Osteocyte (in vitro differentiated cells): ENCODE data around the gene EPHX1. TPM values are rescaled to one million over a fixed set of nuclear protein-coding genes. Genes with fewer than 3 reads are reported as not detected.
A peak's percentile ranks its signal among the peaks of the same experiment; 100 is the strongest.
"Not testable (repeated sequence)": the region's sequence is repeated elsewhere in the genome, so short reads cannot be mapped to it uniquely, and the experiment has no call there.

Experiments
- DNase-seq: peaks from one replicate; pipeline ENCODE4 v3.0.0; 2021; ENCODE audit warnings: mixed read lengths; ENCODE audit not compliant: unreplicated experiment; ENCODE audit errors: extremely low spot score
- H3K27ac Mint-ChIP-seq: one replicate; pipeline ENCODE4 v1.8.0; 2021; ENCODE audit warnings: mild to moderate bottlenecking, mixed read lengths; ENCODE audit not compliant: unreplicated experiment
- H3K27me3 Mint-ChIP-seq: one replicate; pipeline ENCODE4 v1.8.0; 2021; ENCODE audit warnings: mixed read lengths; ENCODE audit not compliant: unreplicated experiment
- H3K36me3 Mint-ChIP-seq: one replicate; pipeline ENCODE4 v1.8.0; 2021; ENCODE audit warnings: mixed read lengths; ENCODE audit not compliant: unreplicated experiment
- H3K4me1 Mint-ChIP-seq: one replicate; pipeline ENCODE4 v1.8.0; 2021; ENCODE audit warnings: mixed read lengths; ENCODE audit not compliant: unreplicated experiment
- H3K4me3 Mint-ChIP-seq: one replicate; pipeline ENCODE4 v1.8.0; 2021; ENCODE audit warnings: mild to moderate bottlenecking, moderate library complexity, mixed read lengths; ENCODE audit not compliant: unreplicated experiment
- H3K9me3 Mint-ChIP-seq: one replicate; pipeline ENCODE4 v1.8.0; 2021; ENCODE audit warnings: mixed read lengths; ENCODE audit not compliant: unreplicated experiment
- total RNA-seq: library from RNA; stranded (reverse); gene quantifications from 2 replicates; pipeline ENCODE4 v1.2.1, GENCODE V29; 2021
- TF ChIP-seq, protein P1 (sequence below): fragments of 200-600 bp; sonication (generic); IDR thresholded peaks from 2 replicates; pipeline ENCODE4 v1.5.0; 2021; ENCODE audit warnings: antibody characterized with exemption, mild to moderate bottlenecking, moderate library complexity

The EPHX1 gene
- total RNA-seq, 1 donor from 2014 or later, result 32.3 TPM

DNA sequence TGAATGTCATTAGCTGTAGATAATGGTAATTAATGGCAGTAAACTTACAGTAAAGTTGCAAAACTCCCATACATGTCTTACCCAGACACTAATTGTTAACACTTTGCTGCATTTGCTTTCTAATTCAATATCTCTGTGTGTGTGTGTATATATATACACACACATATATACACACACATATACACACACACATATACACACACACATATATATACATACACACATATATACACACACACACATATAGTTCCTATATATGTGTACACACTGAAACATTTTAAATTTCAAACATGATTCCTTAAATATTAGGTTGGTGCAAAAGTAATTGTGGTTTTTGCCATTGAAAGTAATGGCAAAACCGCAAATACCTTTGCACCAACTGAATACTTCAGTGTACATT is 3.7 kb upstream of the EPHX1 start:
- no peaks in the 10 kb centered on the region for H3K36me3 Mint-ChIP-seq
- H3K4me1 Mint-ChIP-seq, result peaks cover 16% of the 10 kb centered on the region
- TF ChIP-seq, protein P1, sequence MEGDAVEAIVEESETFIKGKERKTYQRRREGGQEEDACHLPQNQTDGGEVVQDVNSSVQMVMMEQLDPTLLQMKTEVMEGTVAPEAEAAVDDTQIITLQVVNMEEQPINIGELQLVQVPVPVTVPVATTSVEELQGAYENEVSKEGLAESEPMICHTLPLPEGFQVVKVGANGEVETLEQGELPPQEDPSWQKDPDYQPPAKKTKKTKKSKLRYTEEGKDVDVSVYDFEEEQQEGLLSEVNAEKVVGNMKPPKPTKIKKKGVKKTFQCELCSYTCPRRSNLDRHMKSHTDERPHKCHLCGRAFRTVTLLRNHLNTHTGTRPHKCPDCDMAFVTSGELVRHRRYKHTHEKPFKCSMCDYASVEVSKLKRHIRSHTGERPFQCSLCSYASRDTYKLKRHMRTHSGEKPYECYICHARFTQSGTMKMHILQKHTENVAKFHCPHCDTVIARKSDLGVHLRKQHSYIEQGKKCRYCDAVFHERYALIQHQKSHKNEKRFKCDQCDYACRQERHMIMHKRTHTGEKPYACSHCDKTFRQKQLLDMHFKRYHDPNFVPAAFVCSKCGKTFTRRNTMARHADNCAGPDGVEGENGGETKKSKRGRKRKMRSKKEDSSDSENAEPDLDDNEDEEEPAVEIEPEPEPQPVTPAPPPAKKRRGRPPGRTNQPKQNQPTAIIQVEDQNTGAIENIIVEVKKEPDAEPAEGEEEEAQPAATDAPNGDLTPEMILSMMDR, result no peak
- H3K27ac Mint-ChIP-seq, result no peak overlapping the region
- H3K9me3 Mint-ChIP-seq, result no peaks in the 10 kb centered on the region
- H3K4me3 Mint-ChIP-seq, result no peak overlapping the region
- no peaks in the 10 kb centered on the region for H3K27me3 Mint-ChIP-seq
- DNase-seq, result no peak

DNA sequence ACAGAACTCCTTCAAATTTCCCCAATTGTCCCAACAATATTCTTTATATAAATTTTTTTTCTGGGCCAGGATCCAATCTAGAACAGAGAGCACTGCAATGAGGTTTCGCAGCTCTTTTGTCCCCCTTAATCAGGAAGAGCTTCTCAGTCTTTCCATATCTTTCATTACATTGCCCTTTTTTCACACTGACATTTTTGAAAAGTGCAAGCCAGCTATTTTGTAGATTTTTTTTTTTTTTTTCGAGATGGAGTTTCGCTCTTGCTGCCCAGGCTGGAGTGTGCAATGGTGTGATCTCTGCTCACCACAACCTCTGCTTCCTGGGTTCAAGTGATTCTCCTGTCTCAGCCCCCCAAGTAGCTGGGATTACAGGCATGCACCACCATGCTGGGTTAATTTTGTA is 3.2 kb upstream of the EPHX1 start:
- H3K4me1 Mint-ChIP-seq, result peaks cover 20% of the 10 kb centered on the region
- DNase-seq, H3K27me3 Mint-ChIP-seq, H3K27ac Mint-ChIP-seq, H3K36me3 Mint-ChIP-seq, H3K9me3 Mint-ChIP-seq, H3K4me3 Mint-ChIP-seq: not testable (repeated sequence)

DNA sequence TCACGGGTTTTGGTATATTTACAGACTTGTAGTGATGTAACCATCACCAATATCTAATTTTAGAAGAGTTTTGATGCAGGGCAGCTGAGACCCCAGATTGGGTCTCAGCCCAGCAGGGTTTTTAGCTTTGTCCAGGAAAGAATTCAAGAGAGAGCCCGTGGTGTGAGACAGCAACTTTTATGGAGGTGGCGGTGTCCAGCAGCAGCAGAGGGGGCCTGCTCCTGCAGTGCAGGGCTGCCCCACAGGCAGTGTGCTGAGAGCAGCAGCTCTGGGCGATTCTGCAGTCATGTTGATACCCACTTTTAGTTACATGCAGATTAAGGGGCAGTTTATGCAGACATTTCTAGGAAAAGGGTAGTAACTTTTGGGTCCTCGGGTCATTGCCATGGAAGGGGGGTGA is 1.8 kb upstream of the EPHX1 start:
- TF ChIP-seq, protein P1, result no peak
- no peak overlapping the region for H3K4me3 Mint-ChIP-seq

DNA sequence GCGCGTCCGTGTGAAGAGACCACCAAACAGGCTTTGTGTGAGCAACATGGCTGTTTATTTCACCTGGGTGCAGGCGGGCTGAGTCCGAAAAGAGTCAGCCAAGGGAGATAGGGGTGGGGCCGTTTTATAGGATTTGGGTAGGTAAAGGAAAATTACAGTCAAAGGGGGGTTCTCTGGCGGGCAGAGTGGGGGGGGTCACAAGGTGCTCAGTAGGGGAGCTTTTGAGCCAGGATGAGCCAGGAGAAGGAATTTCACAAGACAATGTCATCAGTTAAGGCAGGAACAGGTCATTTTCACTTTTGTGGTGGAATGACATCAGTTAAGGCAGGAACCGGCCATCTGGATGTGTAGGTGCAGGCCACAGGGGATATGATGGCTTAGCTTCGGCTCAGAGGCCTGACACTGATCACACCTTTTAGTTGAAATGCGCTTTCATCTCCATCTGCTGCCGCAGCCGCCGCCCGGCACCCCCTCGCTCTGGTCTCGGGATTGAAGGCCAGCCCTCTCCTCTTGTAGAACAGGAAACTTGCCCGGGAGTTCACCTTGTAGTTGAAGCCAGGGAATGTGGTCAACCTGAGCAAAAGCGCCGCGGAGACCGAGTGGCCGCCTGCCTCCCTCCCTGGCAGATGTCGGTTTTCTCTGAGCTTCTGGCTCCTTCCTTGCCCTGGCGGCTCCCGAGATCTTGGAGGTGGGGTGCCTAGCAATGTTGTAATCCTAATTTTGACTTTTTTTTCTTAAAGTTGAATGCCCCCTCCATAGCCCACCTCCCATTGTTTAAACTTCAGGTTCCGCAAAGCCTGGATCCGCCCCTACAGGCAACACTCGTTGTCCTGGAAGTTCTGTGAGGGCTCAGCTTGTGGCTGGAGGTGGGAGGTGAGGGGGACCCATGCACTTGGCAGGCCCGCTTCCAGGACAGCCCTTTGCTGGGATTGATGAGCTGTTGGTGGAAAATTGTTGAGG is 935 bp downstream of the EPHX1 start:
- not testable (repeated sequence) for H3K27me3 Mint-ChIP-seq, H3K9me3 Mint-ChIP-seq, H3K36me3 Mint-ChIP-seq
- Mint-ChIP-seq H3K27ac (peak overlapping the region; percentile 81), H3K4me1 (peaks cover 34% of the 10 kb centered on the region), H3K4me3 (peak overlapping the region; percentile 80)
- peak; percentile 75 for DNase-seq

More for the DNA sequence above, 1.8 kb upstream of the EPHX1 start:
- peaks cover 27% of the 10 kb centered on the region for H3K4me1 Mint-ChIP-seq
- H3K27ac Mint-ChIP-seq, result no peak overlapping the region
- H3K36me3 Mint-ChIP-seq, result no peaks in the 10 kb centered on the region
- no peaks in the 10 kb centered on the region for H3K9me3 Mint-ChIP-seq
- no peaks in the 10 kb centered on the region for H3K27me3 Mint-ChIP-seq
- no peak for DNase-seq

DNA sequence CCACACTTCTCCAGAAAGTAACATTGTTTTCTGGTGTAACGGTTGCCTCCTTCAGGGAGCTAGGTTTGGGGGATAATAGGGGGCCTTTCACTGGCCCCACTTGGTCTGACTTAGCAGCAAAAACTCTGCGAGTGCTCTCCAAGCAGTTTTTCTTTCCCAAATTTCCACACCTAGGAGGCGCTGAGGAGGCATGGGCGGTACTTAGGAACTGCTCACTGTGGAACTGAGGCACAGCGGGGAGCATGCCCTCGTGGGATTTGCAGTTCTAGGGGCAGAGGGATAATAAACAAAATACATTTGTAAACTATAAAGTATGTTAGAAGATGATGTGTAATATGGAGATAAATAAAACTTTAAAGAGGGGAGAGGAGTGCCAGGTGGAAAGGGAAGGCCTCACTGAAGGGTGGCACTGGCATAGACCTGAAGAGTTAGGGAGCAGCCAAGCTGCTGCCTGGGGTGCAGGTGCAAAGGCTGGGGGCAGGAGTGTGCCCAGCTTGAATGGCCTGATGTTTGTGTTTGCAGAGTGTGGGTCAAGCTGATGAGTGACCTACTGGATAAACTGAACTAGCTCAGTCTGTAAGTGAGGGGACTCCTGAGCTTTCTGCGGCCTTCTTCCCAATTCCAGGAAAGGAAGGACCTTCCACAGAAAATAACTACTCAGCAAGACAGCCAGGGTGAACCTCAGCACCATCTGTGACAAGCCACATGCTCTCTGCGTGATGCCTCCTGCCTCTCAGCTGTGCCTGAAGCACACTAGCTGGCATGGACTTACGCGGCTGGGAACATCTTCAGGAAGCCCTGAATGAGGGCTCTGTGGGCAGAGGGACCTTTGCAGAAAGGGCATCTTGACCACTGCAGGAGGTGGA is 1.9 kb downstream of the EPHX1 start:
- no peak for DNase-seq
- H3K4me3 Mint-ChIP-seq, result no peak overlapping the region
- TF ChIP-seq, protein P1, result peak; percentile 35
- peaks cover 35% of the 10 kb centered on the region for H3K4me1 Mint-ChIP-seq
- no peaks in the 10 kb centered on the region for H3K36me3 Mint-ChIP-seq
- no peak overlapping the region for H3K27ac Mint-ChIP-seq
- no peaks in the 10 kb centered on the region for H3K27me3 Mint-ChIP-seq
- no peaks in the 10 kb centered on the region for H3K9me3 Mint-ChIP-seq
